Liver (tissue), 4 donors: ENCODE results near the gene CDC23. TPM values are rescaled to one million over a fixed set of nuclear protein-coding genes. Genes with fewer than 3 reads are reported as not detected.

Experiments used
- polyA plus RNA-seq, 2 donors: library from polyadenylated mRNA; stranded (reverse) in 1 of 2; unstranded in 1 of 2; fragments of 200-250 nt in 1 of 2; fragments of >200 nt in 1 of 2; fragmentation: Nextera tagmentation in 1 of 2; extraction: Ambion mirVana in 1 of 2; gene quantifications; one replicate each; pipeline versions ENCODE4 v1.2.1 to v1.2.3, GENCODE V29; 2013 to 2015
- total RNA-seq, 2 donors: library from RNA; depleted of rRNA; stranded (reverse); fragments of >200 nt; gene quantifications; one replicate each; pipeline ENCODE4 v1.2.3, GENCODE V29; 2014
- donor health status: healthy.
- donor health status: healthy.
- donor health status: healthy.

CDC23 gene
- total and polyA plus RNA-seq, 4 donors, result 10.5 to 23.8 (median 14.2) TPM

Other genes with a start within 250 kb of the CDC23 start
- gene FAM13B, start 180.2 kb downstream of the CDC23 start, total RNA-seq, result 10 to 100 TPM; 15.6 to 19.0 TPM
- gene FAM13B, start 180.2 kb downstream of the CDC23 start, polyA plus RNA-seq, result 1 to 10 TPM; 4.3 to 5.9 TPM
- not detected for gene WNT8A, start 129.3 kb downstream of the CDC23 start, total RNA-seq
- gene WNT8A, start 129.3 kb downstream of the CDC23 start, polyA plus RNA-seq, result not detected
- gene NME5, start 73.9 kb downstream of the CDC23 start, total RNA-seq, result under 1 TPM; 0.09 to 0.50 TPM
- gene NME5, start 73.9 kb downstream of the CDC23 start, polyA plus RNA-seq, result 1 to 10 TPM in 1 of 2 donors, under 1 TPM in 1; 0.30 to 1.3 TPM
- 10 to 100 TPM; 30.7 to 34.5 TPM for gene BRD8, start 34.7 kb downstream of the CDC23 start, total RNA-seq
- 10 to 100 TPM; 14.8 to 28.5 TPM for gene BRD8, start 34.7 kb downstream of the CDC23 start, polyA plus RNA-seq
- 10 to 100 TPM in 1 of 2 donors, under 1 TPM in 1; 0.42 to 32.3 TPM for gene KIF20A, start 34.2 kb downstream of the CDC23 start, total RNA-seq
- 1 to 10 TPM in 1 of 2 donors, under 1 TPM in 1; 0.33 to 2.5 TPM for gene KIF20A, start 34.2 kb downstream of the CDC23 start, polyA plus RNA-seq
- gene GFRA3, start 61.3 kb upstream of the CDC23 start, total RNA-seq, result 1 to 10 TPM in 1 of 2 donors, under 1 TPM in 1; 0.50 to 1.9 TPM
- under 1 TPM; 0.18 to 0.22 TPM for gene GFRA3, start 61.3 kb upstream of the CDC23 start, polyA plus RNA-seq
- gene CDC25C, start 118.5 kb upstream of the CDC23 start, total RNA-seq, result 1 to 10 TPM in 1 of 2 donors, not detected in 1; 6.9 TPM
- gene CDC25C, start 118.5 kb upstream of the CDC23 start, polyA plus RNA-seq, result under 1 TPM; 0.49 to 0.59 TPM
- gene FAM53C, start 124.9 kb upstream of the CDC23 start, total RNA-seq, result 10 to 100 TPM; 11.1 to 16.9 TPM
- 1 to 10 TPM; 4.2 to 6.6 TPM for gene FAM53C, start 124.9 kb upstream of the CDC23 start, polyA plus RNA-seq
- gene KDM3B, start 139.4 kb upstream of the CDC23 start, total RNA-seq, result 10 to 100 TPM; 29.2 to 39.6 TPM
- 1 to 10 TPM; 6.8 to 8.4 TPM for gene KDM3B, start 139.4 kb upstream of the CDC23 start, polyA plus RNA-seq
- under 1 TPM; 0.08 to 0.28 TPM for gene REEP2, start 225.7 kb upstream of the CDC23 start, total RNA-seq
- gene REEP2, start 225.7 kb upstream of the CDC23 start, polyA plus RNA-seq, result under 1 TPM in 1 of 2 donors, not detected in 1; 0.12 TPM